ENCODE data around the gene GLI2. TPM values are rescaled to one million over a fixed set of nuclear protein-coding genes. Genes with fewer than 3 reads are reported as not detected.

GLI2 gene
- total and polyA plus RNA-seq, 2 of the 13 experiments (the other 11 are each of a cell fraction or from before 2014, with no cell fraction given): not detected

GRCh38 chr2:120751553-120751952 is 15.9 kb downstream of the GLI2 start:
- H3K4me3 ChIP-seq (replicated peaks in 1 of 3; ENCODE audit: insufficient read depth in 1 of 3, low read depth in 2 of 3, low read length in 3 of 3): no peak overlapping the region
- intact Hi-C loops (cut with micrococcal nuclease; ENCODE audit: unreplicated experiment): no loop called here
- ChIA-PET POLR2A (no interaction called here), CTCF (ENCODE audit: low intra/inter-chr PET ratio, low total read pairs) (no interaction called here)
- H3K79me2 ChIP-seq (ENCODE audit: insufficient read depth, low read length): no peaks in the 10 kb centered on the region
- H3K4me2 ChIP-seq (ENCODE audit: low read depth, low read length): no peak overlapping the region
- H2AFZ ChIP-seq (ENCODE audit: low read length): no peak overlapping the region
- no peaks in the 10 kb centered on the region for H4K20me1 ChIP-seq (ENCODE audit: insufficient read depth, low read length)
- no peaks in the 10 kb centered on the region for H3K9me3 ChIP-seq (ENCODE audit: low read length)
- 0% methylated on average over 1 of the region's 1 CpG for WGBS (ENCODE audit: low lambda C conversion rate)
- no peak overlapping the region for H3K27ac ChIP-seq (ENCODE audit: extremely low read length, insufficient read depth, low read length)
- H3K36me3 ChIP-seq (replicated peaks in 1 of 2; ENCODE audit: control insufficient read depth in 1 of 2, insufficient read depth in 2 of 2, low read length in 2 of 2): no peaks in the 10 kb centered on the region
- DNase-seq (ENCODE audit: low spot score) (no peak), ATAC-seq (no peak), FAIRE-seq (no peak)
- no peaks in the 10 kb centered on the region for H3K4me1 ChIP-seq (ENCODE audit: insufficient read depth, low read length)
- TF ChIP-seq CENPX (CRISPR knock-in tag; IDR thresholded peaks at IDR 0.05): no peak
- TF ChIP-seq PRMT3 (CRISPR knock-in tag; IDR thresholded peaks at IDR 0.05; ENCODE audit: borderline replicate concordance, low read depth): no peak
- no peak for TF ChIP-seq ZNF274 (CRISPR knock-in tag; IDR thresholded peaks at IDR 0.05)
- TF ChIP-seq, protein P1, sequence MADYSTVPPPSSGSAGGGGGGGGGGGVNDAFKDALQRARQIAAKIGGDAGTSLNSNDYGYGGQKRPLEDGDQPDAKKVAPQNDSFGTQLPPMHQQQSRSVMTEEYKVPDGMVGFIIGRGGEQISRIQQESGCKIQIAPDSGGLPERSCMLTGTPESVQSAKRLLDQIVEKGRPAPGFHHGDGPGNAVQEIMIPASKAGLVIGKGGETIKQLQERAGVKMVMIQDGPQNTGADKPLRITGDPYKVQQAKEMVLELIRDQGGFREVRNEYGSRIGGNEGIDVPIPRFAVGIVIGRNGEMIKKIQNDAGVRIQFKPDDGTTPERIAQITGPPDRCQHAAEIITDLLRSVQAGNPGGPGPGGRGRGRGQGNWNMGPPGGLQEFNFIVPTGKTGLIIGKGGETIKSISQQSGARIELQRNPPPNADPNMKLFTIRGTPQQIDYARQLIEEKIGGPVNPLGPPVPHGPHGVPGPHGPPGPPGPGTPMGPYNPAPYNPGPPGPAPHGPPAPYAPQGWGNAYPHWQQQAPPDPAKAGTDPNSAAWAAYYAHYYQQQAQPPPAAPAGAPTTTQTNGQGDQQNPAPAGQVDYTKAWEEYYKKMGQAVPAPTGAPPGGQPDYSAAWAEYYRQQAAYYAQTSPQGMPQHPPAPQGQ (CRISPR knock-in tag; IDR thresholded peaks at IDR 0.05; ENCODE audit: borderline replicate concordance): no peak
- no peak for TF ChIP-seq HNF4G (IDR thresholded peaks at IDR 0.05; ENCODE audit: borderline replicate concordance, low read depth, low read length)
- TF ChIP-seq HNF4G (CRISPR knock-in tag; IDR thresholded peaks at IDR 0.05; ENCODE audit: borderline replicate concordance, low read depth): no peak
- TF ChIP-seq ZNF24 (IDR thresholded peaks at IDR 0.05): no peak
- TF ChIP-seq ELF3 (CRISPR knock-in tag; IDR thresholded peaks at IDR 0.05): no peak
- no peak for TF ChIP-seq ZNF780A (CRISPR knock-in tag; IDR thresholded peaks at IDR 0.05)
- no peak for TF ChIP-seq ZC3H13 (CRISPR knock-in tag; IDR thresholded peaks at IDR 0.05)
- TF ChIP-seq RNF219 (CRISPR knock-in tag; IDR thresholded peaks at IDR 0.05): no peak
- TF ChIP-seq THAP8 (CRISPR knock-in tag; IDR thresholded peaks at IDR 0.05; ENCODE audit: borderline replicate concordance): no peak
- BruUV-seq (replicated peaks): no TSS peak
- H3K9ac ChIP-seq (ENCODE audit: insufficient read depth, low read depth, low read length): no peak overlapping the region
- H3K27me3 ChIP-seq (ENCODE audit: control insufficient read depth in 1 of 2, insufficient read depth in 2 of 2, low read length in 2 of 2): peaks cover 0 to 13% of the 10 kb centered on the region in 2 experiments; a peak in 4 of 5 replicates
- in situ Hi-C loops (cut with HindIII; ENCODE audit: extremely low pct_ligation_motif_present, low pct_unique_long_range_greater_than_20kb): no loop called here
